H1 (cell line): Measurements from ENCODE around the gene CDIPT.

Experiments
- ATF2 ChIP-seq: IDR thresholded peaks from 2 replicates; pipeline ENCODE4 v1.6.1; 2012; ENCODE audit warnings: low read length, inconsistent platforms
- CHD2 ChIP-seq: IDR thresholded peaks from 2 replicates; pipeline ENCODE4 v1.6.1; 2012; ENCODE audit warnings: low read length, improper control_type of control experiment
- CTCF ChIP-seq, 3 experiments: IDR thresholded peaks; 1 replicate in 2 of 3; 2 replicates in 1 of 3; pipeline versions ENCODE4 v1.5.1 to v1.6.1; 2011; ENCODE audit warnings: low read length in 3 of 3, mild to moderate bottlenecking in 3 of 3, inconsistent platforms in 2 of 3, low read depth in 1 of 3, moderate library complexity in 1 of 3; ENCODE audit not compliant: insufficient read depth in 1 of 3; ENCODE audit errors: control extremely low read depth in 1 of 3
- EP300 ChIP-seq, 2 experiments: IDR thresholded peaks; 1 replicate in 1 of 2; 2 replicates in 1 of 2; pipeline ENCODE4 v1.6.1; 2011 to 2012; ENCODE audit warnings: low read depth in 2 of 2, low read length in 2 of 2, mild to moderate bottlenecking in 2 of 2, borderline replicate concordance in 1 of 2, inconsistent platforms in 1 of 2, moderate library complexity in 1 of 2
- EZH2 ChIP-seq: fragments of 200-600 bp; sonication (generic); IDR thresholded peaks from 2 replicates; pipeline ENCODE4 v1.7.1; 2012; ENCODE audit warnings: low read depth, mild to moderate bottlenecking, moderate library complexity, low read length, inconsistent platforms; ENCODE audit not compliant: severe bottlenecking
- RFX5 ChIP-seq: IDR thresholded peaks from 2 replicates; pipeline ENCODE4 v1.6.1; 2011; ENCODE audit warnings: low read depth, low read length, improper control_type of control experiment, borderline replicate concordance

GRCh38 chr16:29854520-29855100 lies 8.4 kb downstream of the CDIPT start:
- TF ChIP-seq CHD2 (no peak), EZH2 (no peak), RFX5 (no peak), ATF2 (no peak), CTCF (IDR thresholded peaks at IDR 0.05; ENCODE audit: control extremely low read depth in 1 of 3, insufficient read depth in 1 of 3, low read depth in 1 of 3, low read length in 3 of 3) (no peak), EP300 (IDR thresholded peaks at IDR 0.05; ENCODE audit: borderline replicate concordance in 1 of 2, low read depth in 2 of 2, low read length in 2 of 2) (no peak)
